Neural cell (in vitro differentiated cells): ENCODE results near the gene SCP2. TPM values are rescaled to one million over a fixed set of nuclear protein-coding genes. Genes with fewer than 3 reads are reported as not detected.

Experiments
- H2AFZ ChIP-seq: fragments of 200-600, 300-800 bp; sonication (generic), shearing (Covaris generic); 2 replicates; pipeline ENCODE4 v1.6.0; 2014; ENCODE audit warnings: low read depth, mild to moderate bottlenecking, antibody characterized with exemption, low read length, moderate library complexity
- H3F3A ChIP-seq: fragments of 200-600 bp; shearing (Covaris generic); 2 replicates; pipeline ENCODE4 v1.6.1; 2016; ENCODE audit warnings: mild to moderate bottlenecking, moderate library complexity, mixed read lengths, antibody characterized with exemption, low read length; ENCODE audit not compliant: insufficient read depth, poor library complexity, severe bottlenecking
- H3K27ac ChIP-seq: fragments of 200-600, 300-800 bp; sonication (generic), shearing (Covaris generic); 2 replicates; pipeline ENCODE4 v1.5.1; 2014; ENCODE audit warnings: mild to moderate bottlenecking, low read length, moderate library complexity
- H3K27me3 ChIP-seq: fragments of 300-800, 200-600 bp; sonication (generic), shearing (Covaris generic); 2 replicates; pipeline ENCODE4 v1.6.0; 2014; ENCODE audit warnings: mild to moderate bottlenecking, low read depth, low read length, moderate library complexity; ENCODE audit not compliant: insufficient read depth
- H3K36me3 ChIP-seq: fragments of 300-800, 200-600 bp; sonication (generic), shearing (Covaris generic); 2 replicates; pipeline ENCODE4 v1.5.1; 2014; ENCODE audit warnings: mild to moderate bottlenecking, antibody characterized with exemption, low read length, moderate library complexity; ENCODE audit not compliant: insufficient read depth
- H3K4me2 ChIP-seq: fragments of 300-800, 200-600 bp; sonication (generic), shearing (Covaris generic); 2 replicates; pipeline ENCODE4 v1.6.0; 2014; ENCODE audit warnings: mild to moderate bottlenecking, low read length
- H3K4me3 ChIP-seq: fragments of 300-800, 200-600 bp; sonication (generic), shearing (Covaris generic); 2 replicates; pipeline ENCODE4 v1.5.1; 2014; ENCODE audit warnings: mild to moderate bottlenecking, low read length, moderate library complexity
- H3K79me2 ChIP-seq: fragments of 200-600 bp; shearing (Covaris generic); replicated peaks from 2 replicates; pipeline ENCODE4 v1.6.0; 2014; ENCODE audit warnings: mild to moderate bottlenecking, low read length, moderate library complexity; ENCODE audit not compliant: insufficient read depth
- H3K9ac ChIP-seq: fragments of 300-800, 200-600 bp; sonication (generic), shearing (Covaris generic); 2 replicates; pipeline ENCODE4 v1.6.1; 2016; ENCODE audit warnings: mild to moderate bottlenecking, low read length, mixed read lengths
- H3K9me2 ChIP-seq: fragments of 200-600 bp; shearing (Covaris generic); 2 replicates; pipeline ENCODE4 v1.6.1; 2016; ENCODE audit warnings: mild to moderate bottlenecking, low read length, mixed read lengths; ENCODE audit not compliant: insufficient read depth
- H3K9me3 ChIP-seq: fragments of 200-600, 300-800 bp; sonication (generic), shearing (Covaris generic); 2 replicates; pipeline ENCODE4 v1.6.1; 2016; ENCODE audit warnings: mild to moderate bottlenecking, mixed run types, low read length, moderate library complexity, mixed read lengths
- H4K20me1 ChIP-seq: fragments of 200-600 bp; shearing (Covaris generic); 2 replicates; pipeline ENCODE4 v1.6.1; 2016; ENCODE audit warnings: mild to moderate bottlenecking, mixed run types; ENCODE audit not compliant: insufficient read depth
- EP300 ChIP-seq: fragments of 450-650 bp; conservative IDR thresholded peaks from 2 replicates; pipeline ENCODE4 v1.6.1; 2014; ENCODE audit warnings: antibody characterized with exemption, mild to moderate bottlenecking, moderate library complexity; ENCODE audit not compliant: poor library complexity, severe bottlenecking
- EZH2 ChIP-seq: fragments of 200-600, 300-800 bp; shearing (Covaris generic), sonication (generic); IDR thresholded peaks from 2 replicates; pipeline ENCODE4 v1.6.1; 2014; ENCODE audit warnings: antibody characterized with exemption, low read length, borderline replicate concordance, mild to moderate bottlenecking; ENCODE audit not compliant: insufficient read depth, poor library complexity, severe bottlenecking
- MXI1 ChIP-seq: fragments of 450-650 bp; conservative IDR thresholded peaks from 2 replicates; pipeline ENCODE4 v1.6.1; 2014; ENCODE audit warnings: antibody characterized with exemption, mild to moderate bottlenecking; ENCODE audit not compliant: poor library complexity, severe bottlenecking
- POLR2AphosphoS5 ChIP-seq: IDR thresholded peaks from 2 replicates; pipeline ENCODE4 v1.6.1; 2012
- RAD21 ChIP-seq: fragments of 450-650 bp; conservative IDR thresholded peaks from 2 replicates; pipeline ENCODE4 v1.6.1; 2014; ENCODE audit warnings: antibody characterized with exemption, mild to moderate bottlenecking, moderate library complexity
- SMC3 ChIP-seq: fragments of 450-650 bp; conservative IDR thresholded peaks from 2 replicates; pipeline ENCODE4 v1.6.1; 2014; ENCODE audit warnings: antibody characterized with exemption, mild to moderate bottlenecking, moderate library complexity; ENCODE audit not compliant: poor library complexity
- TAF1 ChIP-seq: IDR thresholded peaks from 2 replicates; pipeline ENCODE4 v1.6.1; 2012; ENCODE audit warnings: low read depth
- polyA plus RNA-seq: library from polyadenylated mRNA; depleted of rRNA; stranded (reverse); fragments of >200 nt; gene quantifications from 2 replicates; pipeline ENCODE4 v1.2.3, GENCODE V29; 2014
- TF ChIP-seq, protein P1 (sequence below): IDR thresholded peaks from 2 replicates; pipeline ENCODE4 v1.6.1; 2012; ENCODE audit warnings: borderline replicate concordance
- TF ChIP-seq, protein P2 (sequence below): fragments of 450-650 bp; IDR thresholded peaks from 2 replicates; pipeline ENCODE4 v1.5.1; 2014; ENCODE audit warnings: antibody characterized with exemption, mild to moderate bottlenecking, moderate library complexity; ENCODE audit not compliant: poor library complexity, severe bottlenecking

Gene SCP2
- polyA plus RNA-seq, 1 donor from 2014 or later = 182 TPM

GRCh38 chr1:52914463-52914862, 12.6 kb upstream of the SCP2 start:
- Histone ChIP-seq H4K20me1 (no peaks in the 10 kb centered on the region), H3K27me3 (peaks cover 3% of the 10 kb centered on the region), H3F3A (no peaks in the 10 kb centered on the region), H3K79me2 (no peaks in the 10 kb centered on the region), H3K4me2 (no peak overlapping the region), H3K9ac (no peak overlapping the region), H3K4me3 (no peak overlapping the region), H2AFZ (no peak overlapping the region), H3K9me2 (no peaks in the 10 kb centered on the region), H3K27ac (no peak overlapping the region), H3K36me3 (no peaks in the 10 kb centered on the region), H3K9me3 (peaks cover 8% of the 10 kb centered on the region)
- TF ChIP-seq POLR2AphosphoS5 (no peak), SMC3 (no peak), RAD21 (no peak), EP300 (no peak), EZH2 (no peak)
- TF ChIP-seq, protein P1, sequence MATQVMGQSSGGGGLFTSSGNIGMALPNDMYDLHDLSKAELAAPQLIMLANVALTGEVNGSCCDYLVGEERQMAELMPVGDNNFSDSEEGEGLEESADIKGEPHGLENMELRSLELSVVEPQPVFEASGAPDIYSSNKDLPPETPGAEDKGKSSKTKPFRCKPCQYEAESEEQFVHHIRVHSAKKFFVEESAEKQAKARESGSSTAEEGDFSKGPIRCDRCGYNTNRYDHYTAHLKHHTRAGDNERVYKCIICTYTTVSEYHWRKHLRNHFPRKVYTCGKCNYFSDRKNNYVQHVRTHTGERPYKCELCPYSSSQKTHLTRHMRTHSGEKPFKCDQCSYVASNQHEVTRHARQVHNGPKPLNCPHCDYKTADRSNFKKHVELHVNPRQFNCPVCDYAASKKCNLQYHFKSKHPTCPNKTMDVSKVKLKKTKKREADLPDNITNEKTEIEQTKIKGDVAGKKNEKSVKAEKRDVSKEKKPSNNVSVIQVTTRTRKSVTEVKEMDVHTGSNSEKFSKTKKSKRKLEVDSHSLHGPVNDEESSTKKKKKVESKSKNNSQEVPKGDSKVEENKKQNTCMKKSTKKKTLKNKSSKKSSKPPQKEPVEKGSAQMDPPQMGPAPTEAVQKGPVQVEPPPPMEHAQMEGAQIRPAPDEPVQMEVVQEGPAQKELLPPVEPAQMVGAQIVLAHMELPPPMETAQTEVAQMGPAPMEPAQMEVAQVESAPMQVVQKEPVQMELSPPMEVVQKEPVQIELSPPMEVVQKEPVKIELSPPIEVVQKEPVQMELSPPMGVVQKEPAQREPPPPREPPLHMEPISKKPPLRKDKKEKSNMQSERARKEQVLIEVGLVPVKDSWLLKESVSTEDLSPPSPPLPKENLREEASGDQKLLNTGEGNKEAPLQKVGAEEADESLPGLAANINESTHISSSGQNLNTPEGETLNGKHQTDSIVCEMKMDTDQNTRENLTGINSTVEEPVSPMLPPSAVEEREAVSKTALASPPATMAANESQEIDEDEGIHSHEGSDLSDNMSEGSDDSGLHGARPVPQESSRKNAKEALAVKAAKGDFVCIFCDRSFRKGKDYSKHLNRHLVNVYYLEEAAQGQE = no peak
- TF ChIP-seq, protein P2, sequence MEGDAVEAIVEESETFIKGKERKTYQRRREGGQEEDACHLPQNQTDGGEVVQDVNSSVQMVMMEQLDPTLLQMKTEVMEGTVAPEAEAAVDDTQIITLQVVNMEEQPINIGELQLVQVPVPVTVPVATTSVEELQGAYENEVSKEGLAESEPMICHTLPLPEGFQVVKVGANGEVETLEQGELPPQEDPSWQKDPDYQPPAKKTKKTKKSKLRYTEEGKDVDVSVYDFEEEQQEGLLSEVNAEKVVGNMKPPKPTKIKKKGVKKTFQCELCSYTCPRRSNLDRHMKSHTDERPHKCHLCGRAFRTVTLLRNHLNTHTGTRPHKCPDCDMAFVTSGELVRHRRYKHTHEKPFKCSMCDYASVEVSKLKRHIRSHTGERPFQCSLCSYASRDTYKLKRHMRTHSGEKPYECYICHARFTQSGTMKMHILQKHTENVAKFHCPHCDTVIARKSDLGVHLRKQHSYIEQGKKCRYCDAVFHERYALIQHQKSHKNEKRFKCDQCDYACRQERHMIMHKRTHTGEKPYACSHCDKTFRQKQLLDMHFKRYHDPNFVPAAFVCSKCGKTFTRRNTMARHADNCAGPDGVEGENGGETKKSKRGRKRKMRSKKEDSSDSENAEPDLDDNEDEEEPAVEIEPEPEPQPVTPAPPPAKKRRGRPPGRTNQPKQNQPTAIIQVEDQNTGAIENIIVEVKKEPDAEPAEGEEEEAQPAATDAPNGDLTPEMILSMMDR = no peak

GRCh38 chr1:52915211-52915854, 11.7 kb upstream of the SCP2 start:
- Histone ChIP-seq H3K27me3 (peaks cover 12% of the 10 kb centered on the region), H3F3A (no peaks in the 10 kb centered on the region), H3K27ac (no peak overlapping the region), H3K4me3 (no peak overlapping the region), H3K36me3 (no peaks in the 10 kb centered on the region), H2AFZ (no peak overlapping the region), H3K9ac (no peak overlapping the region), H3K9me2 (no peaks in the 10 kb centered on the region), H4K20me1 (no peaks in the 10 kb centered on the region), H3K4me2 (no peak overlapping the region), H3K9me3 (peaks cover 11% of the 10 kb centered on the region), H3K79me2 (no peaks in the 10 kb centered on the region)
- TF ChIP-seq RAD21 (no peak), EP300 (no peak), MXI1 (no peak), TAF1 (no peak), SMC3 (no peak), EZH2 (no peak), POLR2AphosphoS5 (no peak)
- TF ChIP-seq, protein P1 = no peak
- TF ChIP-seq, protein P2 = no peak
